GM12878 (cell line): ENCODE results near the gene SERINC1. TPM values are rescaled to one million over a fixed set of nuclear protein-coding genes. Genes with fewer than 3 reads are reported as not detected.

Experiments used
- ATAC-seq: fragments of 200-7000 bp; cut with Tn5 transposase; 3 replicates; pipeline ENCODE4 v1.9.1; 2020; ENCODE audit warnings: mild to moderate bottlenecking, moderate library complexity
- BruUV-seq: library from RNA; stranded (reverse); fragments of 400-500 nt; replicated peaks from 2 replicates; lab custom pipeline; 2021; lab: Mats Ljungman, UMichigan
- CTCF ChIA-PET: fragments of 300-600 bp; sonication (Branson Sonifier 250); formaldehyde crosslinking; extraction: SDS; loops from one replicate; lab custom pipeline; 2021; ENCODE audit warnings: inconsistent platforms; lab: Yijun Ruan, JAX
- POLR2A ChIA-PET: fragments of 350-600 bp; formaldehyde crosslinking; extraction: SDS; loops from one replicate; lab custom pipeline; 2021; ENCODE audit warnings: inconsistent platforms; lab: Charles Lee
- RAD21 ChIA-PET: fragments of 300-600 bp; sonication (Branson Sonifier 250); formaldehyde crosslinking; loops from one replicate; lab custom pipeline; 2023; ENCODE audit warnings: antibody characterized with exemption; ENCODE audit not compliant: unreplicated experiment; lab: Charles Lee
- SMC1A ChIA-PET: fragments of 300-600 bp; sonication (Branson Sonifier 250); formaldehyde crosslinking; loops from one replicate; lab custom pipeline; 2023; ENCODE audit not compliant: unreplicated experiment, uncharacterized antibody; lab: Charles Lee
- DNase-seq: peaks from one replicate; pipeline ENCODE4 v3.0.0-alpha.2; 2011; ENCODE audit warnings: low read depth, low spot score
- FAIRE-seq: peaks from 3 replicates; lab custom pipeline; 2011; peaks lifted over from hg19 to GRCh38; lab: Jason Lieb, UNC
- H2AFZ ChIP-seq: 2 replicates; pipeline ENCODE4 v1.6.0; 2011; ENCODE audit warnings: low read depth, low read length, control low read depth; ENCODE audit not compliant: control insufficient read depth
- H3K27ac ChIP-seq: 2 replicates; pipeline ENCODE4 v1.5.1; 2011; ENCODE audit warnings: control low read depth; ENCODE audit not compliant: control insufficient read depth, insufficient read depth
- H3K27me3 ChIP-seq, 2 experiments: replicated peaks in 1 of 2; 2 replicates each; pipeline versions ENCODE4 v1.6.0 to v1.6.1; 2011; ENCODE audit warnings: low read length in 1 of 2; ENCODE audit not compliant: control insufficient read depth in 2 of 2, insufficient read depth in 2 of 2
- H3K36me3 ChIP-seq, 2 experiments: 2 replicates each; pipeline ENCODE4 v1.5.1; 2011; ENCODE audit warnings: low read length in 1 of 2; ENCODE audit not compliant: control insufficient read depth in 2 of 2, insufficient read depth in 2 of 2
- H3K4me1 ChIP-seq: 2 replicates; pipeline ENCODE4 v1.6.1; 2011; ENCODE audit warnings: mild to moderate bottlenecking, low read length, moderate library complexity, mixed read lengths; ENCODE audit not compliant: control insufficient read depth, insufficient read depth
- H3K4me2 ChIP-seq: 2 replicates; pipeline ENCODE4 v1.6.0; 2011; ENCODE audit warnings: control low read depth; ENCODE audit not compliant: control insufficient read depth, insufficient read depth
- H3K4me3 ChIP-seq: fragments of 200-600 bp; sonication (generic); 2 replicates; pipeline ENCODE4 v1.5.1; 2016
- H3K79me2 ChIP-seq: 2 replicates; pipeline ENCODE4 v1.6.0; 2011; ENCODE audit warnings: low read length; ENCODE audit not compliant: control insufficient read depth, insufficient read depth
- H3K9ac ChIP-seq: 2 replicates; pipeline ENCODE4 v1.8.0; 2011; ENCODE audit warnings: low read length, control low read depth, mixed read lengths; ENCODE audit not compliant: control insufficient read depth, insufficient read depth
- H3K9me3 ChIP-seq: replicated peaks from 3 replicates; pipeline ENCODE4 v1.5.1; 2011; ENCODE audit warnings: mild to moderate bottlenecking, low read length; ENCODE audit not compliant: control insufficient read depth, insufficient read depth
- H4K20me1 ChIP-seq: 2 replicates; pipeline ENCODE4 v1.6.0; 2011; ENCODE audit not compliant: control insufficient read depth, insufficient read depth
- BCLAF1 ChIP-seq: fragments of 450-650 bp; IDR thresholded peaks from 2 replicates; pipeline ENCODE4 v1.6.1; 2017; ENCODE audit warnings: antibody characterized with exemption, mild to moderate bottlenecking, moderate library complexity
- EED ChIP-seq: sonication (generic); IDR thresholded peaks from 2 replicates; pipeline ENCODE4 v1.6.1; 2016; ENCODE audit warnings: antibody characterized with exemption, low read depth
- ZNF24 ChIP-seq: fragments of 450-650 bp; IDR thresholded peaks from 2 replicates; pipeline ENCODE4 v1.6.1; 2017; ENCODE audit warnings: antibody characterized with exemption, mild to moderate bottlenecking
- WGBS: methylation state at CpG from one replicate; pipeline ENCODE4 v1.1.6; 2016; ENCODE audit warnings: low lambda C conversion rate; ENCODE audit not compliant: insufficient replicate concordance, insufficient coverage; ENCODE audit errors: missing lambda C conversion rate; 5-methylcytosine and 5-hydroxymethylcytosine counted together
- in situ Hi-C: fragments of 300-500 bp; cut with MboI; formaldehyde crosslinking; loops from 9 replicates; pipeline ENCODE4 v1.14.3; 2018; ENCODE audit warnings: mixed read lengths
- intact Hi-C: fragments of 100-400 bp; cut with micrococcal nuclease; formaldehyde crosslinking; loops from one replicate; pipeline ENCODE4 v1.14.2; 2022; ENCODE audit not compliant: unreplicated experiment
- polyA plus RNA-seq, 11 experiments: library from polyadenylated mRNA; depleted of rRNA in 4 of 11; unstranded in 6 of 11; stranded (reverse) in 5 of 11; fragments of >200 nt; fragmentation: Nextera tagmentation in 4 of 11; fragmentation: Illumina TruSeq in 1 of 11; extraction: Ambion mirVana in 4 of 11; extraction: Trizol in 1 of 11; gene quantifications; 1 replicate in 1 of 11; 2 replicates in 10 of 11; pipeline versions ENCODE4 v1.2.1 to v1.2.3, GENCODE V29; 2011 to 2016; ENCODE audit warnings: inconsistent platforms in 2 of 11, missing spikeins in 2 of 11, low read depth in 1 of 11
- total RNA-seq, 4 experiments: library from RNA; depleted of rRNA in 3 of 4; stranded (reverse); fragments of >200 nt in 3 of 4; fragmentation: Illumina TruSeq in 1 of 4; extraction: Trizol in 1 of 4; gene quantifications; 2 replicates each; pipeline versions ENCODE4 v1.2.1 to v1.2.3, GENCODE V29; 2013 to 2021

The SERINC1 gene
- total and polyA plus RNA-seq, 10 of the 15 experiments (the other 5 are each of a cell fraction or from before 2014, with no cell fraction given), result 18.5 to 45.7 (median 31.1) TPM

DNA sequence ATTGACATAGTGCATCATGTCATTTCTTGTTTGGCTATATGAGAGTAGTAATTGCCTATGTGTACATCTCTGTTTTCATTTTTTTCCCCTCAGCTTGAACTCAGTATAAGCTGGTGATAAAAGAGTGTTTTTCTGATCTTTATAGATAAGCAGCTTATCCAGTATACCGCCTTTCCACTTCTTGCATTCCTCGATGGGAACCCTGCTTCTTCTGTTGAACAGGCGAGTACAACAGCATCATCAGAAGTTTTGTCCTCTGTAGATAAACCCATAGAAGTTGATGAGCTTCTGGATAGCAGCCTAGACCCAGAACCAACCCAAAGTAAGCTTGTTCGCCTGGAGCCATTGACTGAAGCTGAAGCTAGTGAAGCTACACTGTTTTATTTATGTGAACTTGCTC, 39.8 kb downstream of the SERINC1 start:
- POLR2A ChIA-PET, result interaction anchor here (0.5 to 0.6 kb wide), 2 partner anchors 14 to 23 kb away, joined by 4 to 8 read pairs; no protein-coding TSS in a partner anchor
- CTCF ChIA-PET, result no interaction called here
- intact Hi-C loops, result no loop called here
- TSS peak; percentile 7 for BruUV-seq
- TF ChIP-seq BCLAF1, result no peak
- TF ChIP-seq EED, result no peak
- TF ChIP-seq, all 136 proteins: peak for 0
- ChIA-PET SMC1A (interaction anchor here (1.0 to 1.7 kb wide), 4 partner anchors 8 to 56 kb away, joined by 3 to 4 read pairs (median 4); no protein-coding TSS in a partner anchor), RAD21 (no interaction called here)
- Histone ChIP-seq H3K9me3 (no peaks in the 10 kb centered on the region), H3K27ac (no peak overlapping the region), H3K79me2 (no peaks in the 10 kb centered on the region), H2AFZ (no peak overlapping the region), H3K4me3 (no peak overlapping the region), H3K9ac (no peak overlapping the region), H3K36me3 (peaks cover 2 to 28% of the 10 kb centered on the region in 2 experiments; a peak in 3 of 4 replicates), H3K4me2 (no peak overlapping the region), H3K4me1 (no peaks in the 10 kb centered on the region), H3K27me3 (no peaks in the 10 kb centered on the region), H4K20me1 (no peaks in the 10 kb centered on the region)
- DNase-seq, result no peak
- 97% methylated on average over 4 of the region's 4 CpGs for WGBS
- in situ Hi-C loops, result no loop called here
- no peak for ATAC-seq
- no peak for FAIRE-seq

GRCh38 chr6:122429323-122429722, 42.3 kb downstream of the SERINC1 start:
- POLR2A ChIA-PET, result no interaction called here
- intact Hi-C loops (no loop called here), in situ Hi-C loops (no loop called here)
- BruUV-seq, result no TSS peak
- CTCF ChIA-PET, result interaction anchor here (1.4 kb wide), 1 partner anchor 101 kb away, joined by 3 read pairs; no protein-coding TSS in a partner anchor
- Histone ChIP-seq H3K9ac (no peak overlapping the region), H3K79me2 (no peaks in the 10 kb centered on the region), H2AFZ (no peak overlapping the region), H3K4me3 (no peak overlapping the region), H3K4me1 (no peaks in the 10 kb centered on the region), H3K36me3 (peaks cover 0 to 22% of the 10 kb centered on the region in 2 experiments; a peak in 3 of 4 replicates), H3K4me2 (no peak overlapping the region), H3K27ac (no peak overlapping the region), H4K20me1 (no peaks in the 10 kb centered on the region), H3K9me3 (no peaks in the 10 kb centered on the region), H3K27me3 (no peaks in the 10 kb centered on the region)
- peak; percentile 64 for FAIRE-seq
- DNase-seq, result no peak
- SMC1A ChIA-PET, result interaction anchor here (1.3 kb wide), 1 partner anchor 64 kb away, joined by 3 read pairs; no protein-coding TSS in a partner anchor
- no peak for TF ChIP-seq ZNF24
- ATAC-seq, result no peak
- RAD21 ChIA-PET, result no interaction called here
